Measurements from ENCODE around the gene ZBTB7B.

Gene ZBTB7B

DNA sequence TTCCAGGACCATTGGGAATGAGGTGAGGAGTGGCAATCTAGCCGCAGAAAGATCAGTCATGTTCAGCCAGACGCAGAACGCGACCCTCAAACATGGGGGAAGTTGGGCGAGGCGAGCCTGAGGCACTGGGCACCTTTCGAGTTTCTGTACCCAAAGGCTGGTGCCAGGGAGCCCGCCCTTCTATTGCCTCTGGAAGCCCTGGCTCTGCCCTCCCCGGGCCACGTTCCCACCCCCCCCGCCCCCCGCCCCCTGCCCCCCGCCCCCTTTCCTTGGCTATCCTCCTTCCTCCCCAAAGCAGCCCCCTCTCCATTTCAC is 2.2 kb upstream of the ZBTB7B start:
- H4K20me1 ChIP-seq = no peaks in the 10 kb centered on the region
- peak overlapping the region; percentile 95 for H3K4me3 ChIP-seq
- H3K27ac ChIP-seq = peak overlapping the region; percentile 90
- no peaks in the 10 kb centered on the region for H3K36me3 ChIP-seq
- no peaks in the 10 kb centered on the region for H3K27me3 ChIP-seq
- no peaks in the 10 kb centered on the region for H3K9me3 ChIP-seq
- peak overlapping the region; percentile 84 for H3K4me2 ChIP-seq
- H3K9ac ChIP-seq = peak overlapping the region; percentile 86
- H3K4me1 ChIP-seq = peaks cover 49% of the 10 kb centered on the region
- no peak for TF ChIP-seq Cebpa-rat (IDR thresholded peaks at IDR 0.05)

DNA sequence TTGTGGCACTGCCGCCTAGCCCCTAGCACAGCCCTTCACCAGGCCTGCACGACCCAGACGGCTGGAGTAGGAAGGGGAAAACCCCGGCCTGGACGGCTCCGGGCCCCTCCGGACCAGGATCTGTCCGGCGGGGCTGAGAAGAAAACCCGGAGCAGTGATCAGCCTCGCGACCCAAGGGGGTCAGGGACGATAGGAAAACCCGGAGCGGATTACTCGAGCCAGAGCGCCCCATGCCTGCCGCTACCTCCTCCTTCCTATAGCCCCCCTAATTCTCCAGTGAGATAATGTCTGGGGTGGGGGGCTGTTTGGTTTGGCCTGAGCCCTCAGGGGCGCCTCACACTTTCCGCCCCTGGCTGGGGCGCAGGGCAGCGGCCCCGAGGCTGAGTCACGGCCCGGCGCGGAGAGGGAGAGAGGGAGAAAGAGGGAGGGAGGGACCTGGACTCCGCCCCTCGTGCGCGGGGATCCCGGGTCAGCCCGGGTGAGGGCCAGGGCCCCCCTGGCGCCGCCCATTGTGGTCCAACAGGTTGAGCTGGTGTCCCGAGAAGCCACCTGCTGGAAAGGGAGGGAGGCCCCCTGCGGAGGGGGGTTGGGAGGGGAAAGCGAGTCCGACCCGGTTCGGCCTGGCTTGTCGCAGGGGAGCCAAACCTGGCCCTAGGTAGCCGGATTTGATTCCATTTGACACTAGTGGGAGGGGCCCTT is 1.7 kb upstream of the ZBTB7B start:
- H3K9ac ChIP-seq = peak overlapping the region; percentile 86
- no peaks in the 10 kb centered on the region for H4K20me1 ChIP-seq
- H3K4me2 ChIP-seq = peak overlapping the region; percentile 84
- TF ChIP-seq Cebpa-rat (IDR thresholded peaks at IDR 0.05) = no peak
- H3K4me3 ChIP-seq = peak overlapping the region; percentile 95
- peaks cover 54% of the 10 kb centered on the region for H3K4me1 ChIP-seq
- H3K9me3 ChIP-seq = no peaks in the 10 kb centered on the region
- H3K36me3 ChIP-seq = no peaks in the 10 kb centered on the region
- no peaks in the 10 kb centered on the region for H3K27me3 ChIP-seq
- H3K27ac ChIP-seq = peak overlapping the region; percentile 90

DNA sequence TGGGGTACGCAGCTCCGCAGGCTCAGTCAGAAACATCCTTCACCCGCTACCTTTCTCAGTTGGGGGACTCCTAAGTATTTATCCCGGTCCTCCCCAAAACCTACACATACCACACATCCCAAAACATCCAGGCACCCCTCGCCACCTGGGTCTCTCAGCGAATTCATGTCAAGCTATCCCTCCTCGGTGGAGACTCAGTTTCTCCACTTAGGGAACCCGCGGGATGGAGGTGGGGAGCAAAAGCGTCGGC is 1.3 kb upstream of the ZBTB7B start:
- Histone ChIP-seq H3K9me3 (no peaks in the 10 kb centered on the region), H3K4me2 (peak overlapping the region; percentile 84), H4K20me1 (no peaks in the 10 kb centered on the region), H3K4me1 (peaks cover 54% of the 10 kb centered on the region), H3K9ac (peak overlapping the region; percentile 86), H3K27ac (peak overlapping the region; percentile 90), H3K36me3 (no peaks in the 10 kb centered on the region), H3K27me3 (no peaks in the 10 kb centered on the region), H3K4me3 (peak overlapping the region; percentile 95)
- TF ChIP-seq Cebpa-rat (IDR thresholded peaks at IDR 0.05) = no peak

DNA sequence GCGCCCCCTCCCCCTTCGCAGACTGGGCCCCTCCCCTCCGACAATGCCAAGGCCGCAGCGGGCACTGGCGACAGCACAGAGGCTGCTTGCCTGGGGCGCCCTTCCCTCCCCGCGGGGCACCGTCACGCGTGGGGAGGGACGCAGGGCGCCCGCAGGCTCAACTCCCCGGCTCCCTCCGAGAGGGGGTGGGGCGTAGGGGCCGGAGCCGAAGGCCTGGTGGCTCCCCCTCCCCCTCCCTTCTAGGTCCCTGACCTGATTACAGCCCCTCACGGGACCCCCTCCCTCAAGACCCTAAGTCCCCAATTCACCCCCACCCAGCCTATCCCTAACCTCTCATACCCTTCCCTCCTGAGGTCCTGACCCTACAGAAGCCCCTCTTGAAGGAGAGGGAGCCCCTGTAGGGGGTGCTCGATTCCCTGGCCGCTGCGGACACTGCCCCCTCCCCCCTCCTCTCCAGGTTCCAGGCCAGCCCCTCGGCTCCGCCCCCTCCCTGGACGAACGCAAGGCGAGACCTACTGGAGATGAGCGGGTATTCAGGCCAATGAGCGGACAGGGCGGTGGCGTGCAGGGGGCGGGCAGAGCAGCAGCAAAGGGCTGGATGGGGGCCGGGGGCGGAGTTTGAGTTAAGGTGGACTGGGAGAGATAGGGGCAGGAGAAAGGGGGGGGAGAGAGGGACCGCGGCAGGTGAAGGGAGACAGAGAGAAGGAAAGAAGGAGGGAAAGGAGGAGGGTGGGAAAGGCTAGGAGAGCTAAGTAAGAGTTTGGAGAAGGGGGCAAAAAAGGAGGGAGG is 733 bp upstream of the ZBTB7B start:
- peak overlapping the region; percentile 86 for H3K9ac ChIP-seq

DNA sequence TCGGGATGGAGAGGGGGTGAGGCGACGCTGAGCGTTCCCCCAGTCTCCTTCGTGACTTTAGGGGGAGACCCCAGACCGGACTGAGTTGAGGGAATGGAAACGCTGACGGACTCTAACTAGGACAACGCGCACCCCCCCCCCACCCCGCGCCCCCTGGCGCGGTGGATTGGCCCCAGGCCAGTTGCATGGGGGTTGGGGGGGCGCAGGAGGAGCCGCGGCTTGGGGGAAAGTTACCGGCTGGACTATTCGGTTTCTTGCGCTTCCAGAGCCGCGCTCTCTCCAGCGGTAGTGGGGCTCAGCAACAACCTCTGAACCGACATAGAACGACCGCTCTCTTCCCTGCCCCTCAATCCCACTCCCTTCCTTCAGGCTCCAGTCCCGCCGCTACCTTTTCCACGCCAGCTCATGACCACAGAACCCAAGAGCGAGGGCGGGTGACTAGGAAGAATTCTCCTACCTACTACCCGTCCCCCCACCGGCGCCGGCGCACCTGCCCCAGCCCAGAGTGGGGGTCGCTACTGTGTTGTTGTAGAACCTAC is 694 bp downstream of the ZBTB7B start:
- H3K9ac ChIP-seq = peak overlapping the region; percentile 95
- H3K36me3 ChIP-seq = no peaks in the 10 kb centered on the region
- H3K27ac ChIP-seq = peak overlapping the region; percentile 98
- no peaks in the 10 kb centered on the region for H3K9me3 ChIP-seq
- peaks cover 14% of the 10 kb centered on the region; the same call in 1 of the 2 replicates for H4K20me1 ChIP-seq
- no peaks in the 10 kb centered on the region for H3K27me3 ChIP-seq
- TF ChIP-seq Cebpa-rat (IDR thresholded peaks at IDR 0.05) = no peak
- H3K4me1 ChIP-seq = peaks cover 54% of the 10 kb centered on the region
- H3K4me3 ChIP-seq = peak overlapping the region; percentile 95
- peak overlapping the region; percentile 100 for H3K4me2 ChIP-seq

More for the DNA sequence above, 733 bp upstream of the ZBTB7B start:
- no peaks in the 10 kb centered on the region; the same call in 1 of the 2 replicates for H4K20me1 ChIP-seq
- H3K4me2 ChIP-seq = peak overlapping the region; percentile 84
- no peaks in the 10 kb centered on the region for H3K27me3 ChIP-seq
- H3K4me3 ChIP-seq = peak overlapping the region; percentile 95
- peaks cover 54% of the 10 kb centered on the region for H3K4me1 ChIP-seq
- H3K36me3 ChIP-seq = no peaks in the 10 kb centered on the region
- no peaks in the 10 kb centered on the region for H3K9me3 ChIP-seq
- TF ChIP-seq Cebpa-rat (IDR thresholded peaks at IDR 0.05) = no peak
- peak overlapping the region; percentile 90 for H3K27ac ChIP-seq

DNA sequence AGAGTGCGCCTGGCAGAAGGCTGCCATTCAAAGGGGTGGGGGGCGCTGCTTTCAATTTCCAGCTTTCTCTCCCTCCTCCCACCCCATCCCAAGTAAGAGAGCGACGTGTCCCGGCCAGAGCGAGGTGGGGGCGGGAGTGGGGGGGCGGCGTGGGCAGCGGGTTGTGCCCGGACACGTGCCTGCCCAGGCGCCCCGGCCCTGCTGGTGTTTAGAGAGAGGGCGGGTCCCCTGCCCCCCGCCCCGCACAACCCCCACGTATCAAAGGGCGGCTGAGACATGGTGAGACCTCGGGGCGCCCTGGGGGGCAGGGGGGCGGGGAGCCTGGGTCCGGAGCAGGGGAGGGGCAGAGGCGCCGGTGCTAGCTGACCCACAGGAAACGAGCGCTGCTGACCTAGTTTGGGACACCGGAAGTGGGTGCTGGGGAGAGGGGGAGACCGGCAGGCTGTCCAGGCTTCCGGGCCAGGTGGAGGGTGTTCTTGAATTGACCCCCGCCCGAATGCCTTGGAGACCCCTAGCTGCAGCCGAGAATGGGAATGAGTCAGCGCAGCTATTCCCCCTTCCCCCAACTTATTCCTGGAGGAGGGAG is 1.3 kb downstream of the ZBTB7B start:
- H3K4me2 ChIP-seq = peak overlapping the region; percentile 100
- peaks cover 16% of the 10 kb centered on the region; the same call in 1 of the 2 replicates for H4K20me1 ChIP-seq
- peak overlapping the region; percentile 98 for H3K27ac ChIP-seq
- no peak for TF ChIP-seq Cebpa-rat (IDR thresholded peaks at IDR 0.05)
- H3K9ac ChIP-seq = peak overlapping the region; percentile 95
- H3K4me1 ChIP-seq = peaks cover 54% of the 10 kb centered on the region
- no peaks in the 10 kb centered on the region for H3K27me3 ChIP-seq
- no peaks in the 10 kb centered on the region for H3K36me3 ChIP-seq
- H3K9me3 ChIP-seq = no peaks in the 10 kb centered on the region
- peak overlapping the region; percentile 95 for H3K4me3 ChIP-seq

DNA sequence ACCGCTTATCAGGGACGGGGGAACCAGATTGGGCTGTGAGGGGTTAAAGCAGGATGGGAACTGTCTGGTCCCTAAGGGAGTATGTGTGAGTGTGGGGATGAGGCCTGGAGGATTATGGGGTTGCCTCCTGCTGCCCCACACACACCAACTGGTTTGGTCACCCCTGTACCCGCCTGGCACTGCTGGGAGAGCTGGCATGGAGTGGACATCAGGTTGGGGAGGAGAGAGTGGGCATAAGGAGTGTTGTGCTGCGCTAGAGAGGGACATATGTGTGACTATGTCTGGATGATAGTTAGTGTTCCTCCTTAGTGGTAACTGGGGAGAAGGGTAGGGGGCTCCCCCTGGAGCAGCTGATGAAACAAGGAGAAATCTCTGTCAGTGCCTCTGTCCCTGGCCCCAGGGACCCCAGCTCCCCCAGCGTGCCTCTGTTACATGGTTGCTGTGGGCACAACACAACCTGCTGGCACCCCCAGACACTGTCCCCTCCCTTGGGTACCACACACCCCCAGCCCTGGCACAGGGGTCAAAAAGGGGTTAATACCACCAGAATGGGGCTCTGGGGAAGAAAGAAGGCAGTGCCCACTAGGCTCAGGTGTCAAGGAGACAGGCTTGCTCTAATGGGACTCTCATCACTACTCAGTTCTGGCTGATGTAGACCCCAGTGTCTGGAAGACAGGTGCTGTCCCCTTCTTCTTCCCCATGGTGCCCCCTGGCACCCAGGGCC is 1.9 kb downstream of the ZBTB7B start:
- H3K27me3 ChIP-seq = no peaks in the 10 kb centered on the region
- peaks cover 58% of the 10 kb centered on the region for H3K4me1 ChIP-seq
- peaks cover 16% of the 10 kb centered on the region; the same call in 1 of the 2 replicates for H4K20me1 ChIP-seq
- no peaks in the 10 kb centered on the region for H3K36me3 ChIP-seq
- H3K27ac ChIP-seq = peak overlapping the region; percentile 98
- peak overlapping the region; percentile 100 for H3K4me2 ChIP-seq
- H3K9me3 ChIP-seq = no peaks in the 10 kb centered on the region
- H3K9ac ChIP-seq = peak overlapping the region; percentile 95
- no peak for TF ChIP-seq Cebpa-rat (IDR thresholded peaks at IDR 0.05)
- peak overlapping the region; percentile 95 for H3K4me3 ChIP-seq

DNA sequence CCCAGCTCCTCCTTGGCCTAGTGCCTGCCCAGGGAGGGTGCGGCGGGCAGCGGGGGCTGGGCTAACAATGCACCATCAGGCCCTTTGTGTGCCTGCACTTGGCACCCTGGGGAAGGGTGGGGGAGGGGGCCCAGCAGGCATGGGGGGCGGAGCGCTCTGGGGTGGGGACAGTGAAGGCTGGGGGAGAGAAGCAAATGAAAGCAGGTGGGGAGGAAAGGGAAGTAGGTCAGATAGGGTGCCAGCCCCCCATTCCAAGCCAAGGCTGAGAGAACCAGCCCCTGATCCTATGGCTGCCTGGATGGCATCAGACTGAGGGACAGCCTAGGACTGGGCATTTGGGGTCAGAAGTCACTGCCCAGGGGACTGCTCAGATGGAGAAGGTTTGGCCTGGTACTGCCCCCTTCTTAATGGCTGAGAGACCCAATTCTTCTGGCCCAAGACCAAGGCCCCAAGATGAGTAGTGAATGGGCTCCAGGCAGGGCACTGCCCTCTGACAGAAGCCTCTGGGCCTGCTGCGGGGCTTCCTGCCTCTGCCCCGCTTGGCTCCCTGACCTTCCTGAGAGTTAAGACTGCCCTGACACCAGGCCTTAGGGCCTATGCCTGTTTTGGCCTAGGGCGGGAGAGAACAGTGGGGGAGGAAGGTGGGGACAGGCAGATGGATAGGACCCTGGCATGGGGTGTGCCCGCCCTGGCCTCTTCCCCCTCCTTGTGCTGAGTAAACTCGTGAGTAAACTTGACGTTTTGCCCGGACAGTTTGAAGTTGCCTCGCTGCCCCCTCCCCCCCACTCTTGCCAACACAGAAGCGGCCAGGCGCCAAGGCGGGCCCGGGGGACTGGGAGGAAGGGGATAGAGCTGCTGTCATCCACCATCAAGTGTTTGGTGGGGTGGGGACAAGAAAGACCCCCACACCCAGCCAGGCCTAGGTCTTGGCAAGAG is 2.7 kb downstream of the ZBTB7B start:
- H3K4me1 ChIP-seq = peaks cover 63% of the 10 kb centered on the region
- H3K9me3 ChIP-seq = no peaks in the 10 kb centered on the region
- H3K27me3 ChIP-seq = no peaks in the 10 kb centered on the region
- peaks cover 16% of the 10 kb centered on the region; the same call in 1 of the 2 replicates for H4K20me1 ChIP-seq
- peak overlapping the region; percentile 98 for H3K27ac ChIP-seq
- peak overlapping the region; percentile 100 for H3K4me2 ChIP-seq
- no peak for TF ChIP-seq Cebpa-rat (IDR thresholded peaks at IDR 0.05)
- H3K36me3 ChIP-seq = no peaks in the 10 kb centered on the region
- H3K9ac ChIP-seq = peak overlapping the region; percentile 95
- H3K4me3 ChIP-seq = peak overlapping the region; percentile 95

Data from BLaER1 (cell line).